Cardiac muscle cell (in vitro differentiated cells and primary cell): ENCODE data around the gene CEMP1. TPM values are rescaled to one million over a fixed set of nuclear protein-coding genes. Genes with fewer than 3 reads are reported as not detected.
"Not testable (repeated sequence)": the region's sequence is repeated elsewhere in the genome, so short reads cannot be mapped to it uniquely, and the experiment has no call there.

Source experiments
- DNase-seq, 2 donors: peaks; one replicate each; pipeline versions ENCODE4 v3.0.0 to v3.0.0-alpha.2; 2010 to 2017; ENCODE audit warnings: low read depth in 1 of 2, low spot score in 1 of 2
- H3K27ac ChIP-seq: fragments of 200-600 bp; sonication (generic); 2 replicates; pipeline ENCODE4 v1.5.1; 2016
- H3K27me3 ChIP-seq: fragments of 200-600 bp; sonication (generic); 2 replicates; pipeline ENCODE4 v1.6.0; 2016; ENCODE audit warnings: control low read depth
- H3K36me3 ChIP-seq: fragments of 200-600 bp; sonication (generic); 2 replicates; pipeline ENCODE4 v1.5.1; 2016; ENCODE audit warnings: control low read depth
- H3K4me1 ChIP-seq: fragments of 200-600 bp; sonication (generic); 2 replicates; pipeline ENCODE4 v1.8.1; 2017; ENCODE audit warnings: low read depth, mild to moderate bottlenecking, mixed run types
- H3K4me3 ChIP-seq: fragments of 200-600 bp; sonication (generic); 2 replicates; pipeline ENCODE4 v1.5.1; 2016; ENCODE audit warnings: mild to moderate bottlenecking
- H3K9me3 ChIP-seq: fragments of 200-600 bp; sonication (generic); 2 replicates; pipeline ENCODE4 v1.5.1; 2017; ENCODE audit warnings: low read depth, mild to moderate bottlenecking, control low read depth
- CTCF ChIP-seq: IDR thresholded peaks from 2 replicates; pipeline ENCODE4 v1.5.1; 2012; ENCODE audit warnings: low read depth, mild to moderate bottlenecking, low read length
- polyA plus RNA-seq: library from polyadenylated mRNA; unstranded; fragments of >200 nt; fragmentation: Nextera tagmentation; extraction: Ambion mirVana; gene quantifications from 2 replicates; pipeline ENCODE4 v1.2.1, GENCODE V29; 2016
- total RNA-seq: library from RNA; depleted of rRNA; stranded (reverse); fragments of >200 nt; gene quantifications from 2 replicates; pipeline ENCODE4 v1.2.3, GENCODE V29; 2016

Gene CEMP1
- total and polyA plus RNA-seq, 2 experiments from 2014 or later = 1.3 to 9.4 TPM

DNA sequence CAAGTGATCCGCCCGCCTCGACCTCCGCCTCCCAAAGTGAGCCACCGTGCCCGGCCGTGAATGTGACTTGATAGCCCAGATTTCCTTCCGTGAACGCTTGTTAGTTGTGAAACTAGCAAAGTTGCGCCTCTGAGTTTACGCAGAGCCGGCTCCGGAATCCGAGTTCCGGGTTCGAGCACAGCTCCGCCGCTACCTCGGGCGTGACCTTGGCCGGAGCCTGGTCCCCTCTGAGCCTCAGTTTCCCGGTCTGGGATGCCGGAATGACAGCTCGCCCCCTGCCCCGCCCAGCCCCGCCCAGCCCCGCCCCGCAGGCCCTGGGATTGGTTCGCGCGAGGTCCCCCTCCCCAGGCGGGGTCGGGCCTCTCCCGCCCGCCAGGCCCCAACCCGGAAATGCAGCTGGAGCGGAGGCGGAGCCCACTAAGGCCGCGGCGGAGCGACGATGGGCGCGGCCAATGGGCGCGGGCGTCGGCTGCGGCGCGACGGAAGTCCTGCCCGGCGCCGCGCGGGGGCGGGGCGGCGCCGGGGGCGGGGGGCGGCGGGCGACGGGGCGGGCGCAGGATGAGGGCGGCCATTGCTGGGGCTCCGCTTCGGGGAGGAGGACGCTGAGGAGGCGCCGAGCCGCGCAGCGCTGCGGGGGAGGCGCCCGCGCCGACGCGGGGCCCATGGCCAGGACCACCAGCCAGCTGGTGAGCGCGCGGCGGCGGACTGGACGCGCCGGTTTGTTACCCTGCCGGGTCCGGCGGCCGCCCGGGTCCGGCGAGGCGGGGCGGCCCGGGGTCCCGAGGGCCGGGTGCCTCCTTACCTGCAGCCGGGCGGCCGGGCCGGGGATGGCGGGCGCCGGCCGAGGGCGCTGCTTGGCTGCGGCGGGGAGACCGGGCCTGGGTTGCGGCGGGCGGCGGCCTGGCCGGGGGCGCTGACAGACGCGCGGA, 6.5 kb upstream of the CEMP1 start, which contains the start of gene PDPK1:
Gene PDPK1 (plus strand): TSS at position 571 of the 929 bp plus-strand sequence. CDS start 92 bp downstream, at position 663.
- TF ChIP-seq CTCF = no peak
- peak; percentile 97 for DNase-seq
- H3K27ac ChIP-seq = peak within 1 kb of the TSS; percentile 90
- peak within 1 kb of the TSS; percentile 68 for H3K4me3 ChIP-seq
- H3K9me3 ChIP-seq = no peaks in the 10 kb centered on the region
- H3K4me1 ChIP-seq = peaks cover 12% of the 10 kb centered on the region
- no peaks in the 10 kb centered on the region for H3K27me3 ChIP-seq
- no peaks in the 10 kb centered on the region for H3K36me3 ChIP-seq

- H3K9me3 ChIP-seq = no peaks in the 10 kb centered on the region
- no peak for TF ChIP-seq CTCF
- H3K27ac ChIP-seq = no peak overlapping the region
- no peaks in the 10 kb centered on the region for H3K27me3 ChIP-seq
- H3K4me1 ChIP-seq = peaks cover 12% of the 10 kb centered on the region
- no peak overlapping the region for H3K4me3 ChIP-seq
- DNase-seq = peak in 1 of 2 donors; percentile 66
- H3K36me3 ChIP-seq = no peaks in the 10 kb centered on the region
Measured at GRCh38 chr16:2535625-2536013, 4.4 kb upstream of the CEMP1 start.

DNA sequence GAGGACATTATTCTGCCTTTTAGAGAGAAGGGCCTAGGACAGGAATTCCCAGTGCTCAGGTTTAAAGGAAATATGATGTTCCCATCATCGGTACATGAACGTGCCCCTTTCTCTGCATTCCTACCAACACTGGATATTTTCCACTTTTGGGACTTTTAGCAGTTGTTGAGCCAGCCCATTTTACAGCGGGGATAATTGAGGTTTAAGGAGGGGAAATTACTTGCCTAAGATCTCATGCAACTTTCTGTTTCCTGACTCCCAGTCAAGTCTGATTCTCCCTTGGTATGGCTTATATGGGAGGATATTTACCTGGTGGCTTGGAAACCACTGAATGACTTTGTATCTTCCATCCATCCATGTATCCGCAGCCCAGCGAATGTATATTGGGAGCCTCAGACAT, 3.1 kb upstream of the CEMP1 start:
- DNase-seq, H3K27me3 ChIP-seq: not testable (repeated sequence)

GRCh38 chr16:2533912-2534311, 2.7 kb upstream of the CEMP1 start:
- Histone ChIP-seq H3K4me1 (peaks cover 8% of the 10 kb centered on the region), H3K9me3 (no peaks in the 10 kb centered on the region), H3K36me3 (no peaks in the 10 kb centered on the region), H3K27ac (no peak overlapping the region), H3K27me3 (no peaks in the 10 kb centered on the region), H3K4me3 (no peak overlapping the region)
- no peak for DNase-seq
- no peak for TF ChIP-seq CTCF

More for the DNA sequence above, 3.1 kb upstream of the CEMP1 start:
- H3K4me1 ChIP-seq = peaks cover 12% of the 10 kb centered on the region
- not testable (repeated sequence) for H3K36me3 ChIP-seq, H3K9me3 ChIP-seq, H3K27ac ChIP-seq, H3K4me3 ChIP-seq

DNA sequence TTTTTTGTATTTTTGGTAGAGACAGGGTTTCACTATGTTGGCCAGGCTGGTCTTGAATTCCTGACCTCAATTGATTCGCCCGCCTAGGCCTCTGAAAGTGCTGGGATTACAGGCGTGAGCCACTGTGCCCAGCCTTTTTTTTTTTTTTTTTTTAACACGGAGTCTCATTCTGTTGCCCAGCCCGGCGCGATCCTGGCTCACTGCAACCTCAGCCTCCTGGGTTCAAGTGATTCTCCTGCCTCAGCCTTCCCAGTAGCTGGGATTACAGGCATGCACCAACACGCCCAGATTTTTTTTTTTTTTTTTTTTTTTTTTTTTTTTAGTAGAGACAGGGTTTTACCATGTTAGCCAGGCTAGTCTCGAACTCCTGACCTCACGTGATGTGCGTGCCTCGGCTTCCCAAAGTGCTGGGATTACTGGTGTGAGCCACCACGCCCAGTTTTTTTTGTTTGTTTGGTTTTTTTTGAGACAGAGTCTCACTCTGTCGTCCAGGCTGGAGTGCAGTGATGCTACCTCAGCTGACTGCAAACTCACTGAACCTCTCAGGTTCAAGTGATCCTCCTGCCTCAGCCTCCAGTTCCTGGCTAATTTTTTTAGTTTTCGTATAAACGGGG, 2.0 kb upstream of the CEMP1 start:
- Histone ChIP-seq H3K4me3 (peak overlapping the region; percentile 51), H3K27ac (peak overlapping the region; percentile 70)
- H3K27me3 ChIP-seq, H3K4me1 ChIP-seq, DNase-seq, H3K9me3 ChIP-seq, H3K36me3 ChIP-seq: not testable (repeated sequence)

GRCh38 chr16:2532494-2533141, 1.4 kb upstream of the CEMP1 start:
- H3K9me3 ChIP-seq = no peaks in the 10 kb centered on the region

More at GRCh38 chr16:2532494-2533141, 1.4 kb upstream of the CEMP1 start:
- DNase-seq = peak; percentile 61 to 64
- Histone ChIP-seq H3K27me3 (no peaks in the 10 kb centered on the region), H3K27ac (peak overlapping the region; percentile 70), H3K4me3 (peak overlapping the region; percentile 51), H3K4me1 (peaks cover 4% of the 10 kb centered on the region), H3K36me3 (peaks cover 3% of the 10 kb centered on the region)
- no peak for TF ChIP-seq CTCF
